ENCODE results near the gene RAD50. TPM values are rescaled to one million over a fixed set of nuclear protein-coding genes. Genes with fewer than 3 reads are reported as not detected.
A peak's percentile ranks its signal among the peaks of the same experiment; 100 is the strongest.

Gene RAD50
- total RNA-seq, 1 donor from 2014 or later: 33.1 TPM

GRCh38 chr5:132655821-132656773 is 99.3 kb downstream of the RAD50 start:
- peak; percentile 22 for ATAC-seq (ENCODE audit: poor library complexity)
- intact Hi-C loops (cut with DNase I): no loop called here
- DNase-seq: no peak

DNA sequence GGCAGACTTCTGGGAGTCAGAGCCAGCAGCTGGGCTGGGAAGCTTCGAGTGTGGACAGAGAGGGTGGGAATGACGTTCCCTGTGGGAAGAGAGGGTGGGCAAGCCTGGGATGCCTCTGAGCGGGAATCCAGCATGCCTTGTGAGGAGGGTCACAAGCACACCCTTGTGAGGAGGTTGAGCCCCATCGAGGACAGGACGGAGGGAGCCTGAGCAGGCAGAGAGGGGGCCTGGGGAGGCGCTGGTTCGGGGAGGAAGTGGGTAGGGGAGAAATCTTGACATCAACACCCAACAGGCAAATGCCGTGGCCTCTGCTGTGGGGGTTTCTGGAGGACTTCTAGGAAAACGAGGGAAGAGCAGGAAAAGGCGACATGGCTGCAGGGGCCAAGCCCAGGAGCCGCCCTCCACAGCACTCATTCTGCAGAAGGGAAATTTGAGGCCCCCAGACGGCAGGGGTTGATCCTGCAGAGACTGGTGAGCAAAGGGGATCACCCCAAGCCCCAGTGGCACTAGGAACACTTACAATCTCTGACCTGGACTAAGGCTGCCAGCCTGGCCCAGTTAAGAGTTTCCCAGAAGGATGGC is 100.1 kb downstream of the RAD50 start:
- intact Hi-C loops (cut with DNase I): no loop called here
- ATAC-seq (ENCODE audit: poor library complexity): no peak
- DNase-seq: no peak

GRCh38 chr5:132657676-132658380 is 101.1 kb downstream of the RAD50 start, which contains the start of gene IL13:
Gene IL13 (plus strand): TSS chr5:132658173. CDS start chr5:132658187, 14 bp downstream.
- intact Hi-C loops (cut with DNase I): no loop called here
- no peak for ATAC-seq (ENCODE audit: poor library complexity)

DNA sequence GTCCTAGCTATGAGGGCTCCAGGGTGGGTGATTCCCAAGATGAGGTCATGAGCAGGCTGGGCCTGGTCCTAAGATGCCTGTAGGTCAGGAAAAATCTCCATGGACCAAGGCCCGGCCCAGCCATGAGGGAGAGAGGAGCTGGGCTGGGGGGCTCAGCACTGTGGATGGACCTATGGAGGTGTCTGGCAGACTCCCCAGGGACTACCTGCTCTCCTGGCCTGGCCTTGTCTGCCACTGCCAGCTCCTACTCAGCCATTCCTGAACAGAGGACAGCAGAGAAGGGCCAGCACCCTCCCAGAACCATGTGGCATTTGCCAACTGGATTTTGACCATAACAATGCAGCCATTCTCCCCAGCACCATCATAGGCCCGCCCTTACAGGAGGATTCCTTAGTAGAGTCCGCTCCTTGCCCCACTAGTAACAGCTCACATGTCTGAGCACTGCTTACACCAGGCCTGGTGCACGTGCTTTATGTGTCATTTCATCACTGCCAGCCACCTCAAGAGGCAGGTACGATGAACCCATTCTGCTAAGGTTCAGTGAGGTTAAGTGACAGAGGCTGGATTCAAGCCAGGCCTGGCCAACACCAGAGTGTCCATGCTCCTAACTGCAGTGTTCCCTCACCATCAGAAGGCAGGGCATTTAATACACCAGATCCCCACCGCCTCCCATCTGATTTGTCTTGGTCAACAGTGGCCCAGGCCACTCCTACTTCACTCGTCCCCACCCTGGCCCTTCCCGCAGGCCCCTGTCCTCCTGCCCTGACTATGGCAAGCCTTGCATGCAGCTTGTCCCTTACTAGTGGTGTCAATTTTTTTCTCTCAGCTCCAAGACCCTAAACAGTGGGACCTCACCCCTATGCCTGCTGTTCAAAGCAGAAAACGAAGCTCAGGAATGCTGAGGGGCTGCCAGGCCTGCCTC is 101.9 kb downstream of the RAD50 start:
- ATAC-seq (ENCODE audit: poor library complexity) (no peak), DNase-seq (no peak)
- intact Hi-C loops (cut with DNase I): no loop called here

More at GRCh38 chr5:132657676-132658380, 101.1 kb downstream of the RAD50 start, which contains the start of gene IL13:
- no peak for DNase-seq

- DNase-seq (no peak), ATAC-seq (ENCODE audit: poor library complexity) (no peak)
- intact Hi-C loops (cut with DNase I): no loop called here
Observed at GRCh38 chr5:132659598-132660493, 103.1 kb downstream of the RAD50 start.

DNA sequence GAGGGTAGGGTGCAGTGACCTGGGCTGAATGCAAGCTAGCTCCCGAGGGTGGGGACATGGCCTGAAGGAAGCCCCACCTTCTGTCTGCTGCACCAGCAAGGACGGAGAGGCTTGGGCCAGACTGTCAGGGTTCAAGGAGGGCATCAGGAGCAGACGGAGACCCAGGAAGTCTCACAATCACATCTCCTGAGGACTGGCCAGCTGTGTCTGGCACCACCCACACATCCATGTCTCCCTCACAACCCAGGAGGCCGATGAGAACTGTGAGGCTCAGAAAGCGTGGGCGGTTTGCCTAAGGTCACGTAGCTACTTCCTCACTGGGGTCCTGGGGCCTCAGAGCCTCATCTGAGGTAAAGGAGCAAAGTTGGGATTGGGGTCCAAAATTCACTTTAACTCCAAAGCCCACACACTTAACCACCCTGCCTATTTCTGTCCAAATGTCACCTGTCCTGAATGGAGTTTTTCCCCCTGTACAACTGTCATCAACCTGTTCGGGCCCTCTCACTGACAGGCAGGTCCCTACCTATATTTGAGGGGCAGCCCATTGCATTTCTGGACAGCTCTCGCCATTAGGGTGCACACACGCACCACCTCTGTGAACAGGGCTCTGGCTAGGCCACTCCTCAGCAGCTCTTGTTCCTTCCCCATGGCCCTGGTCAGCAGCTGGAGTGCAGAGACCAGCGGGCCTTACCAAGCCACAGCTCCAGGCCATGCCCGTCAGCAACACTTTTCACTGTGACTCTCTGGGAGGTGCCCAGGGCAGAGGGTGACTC is 104.6 kb downstream of the RAD50 start:
- ATAC-seq (ENCODE audit: poor library complexity) (no peak), DNase-seq (no peak)
- intact Hi-C loops (cut with DNase I): no loop called here

DNA sequence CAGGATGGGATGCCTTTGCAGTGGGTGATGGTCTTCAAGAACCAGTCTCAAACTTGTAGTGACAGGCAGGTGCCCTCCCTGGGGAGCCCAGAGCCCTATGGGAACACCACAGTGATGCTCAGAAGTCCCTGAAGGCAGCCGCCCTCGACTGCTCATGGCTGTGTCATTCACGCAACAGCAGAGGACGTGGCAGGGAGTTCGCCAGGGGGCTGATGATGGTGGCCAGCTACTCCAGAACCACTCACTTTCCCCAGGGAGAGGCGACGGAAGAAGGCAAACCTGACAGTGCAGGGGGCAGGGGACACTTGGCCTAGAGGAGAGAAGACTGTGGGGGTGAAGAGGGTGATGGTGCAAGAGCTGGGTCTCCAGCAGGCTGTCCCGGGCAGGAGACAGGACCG is 105.2 kb downstream of the RAD50 start:
- no peak for DNase-seq
- intact Hi-C loops (cut with DNase I): no loop called here
- no peak for ATAC-seq (ENCODE audit: poor library complexity)

GRCh38 chr5:132662925-132663770 is 106.4 kb downstream of the RAD50 start:
- DNase-seq: no peak
- no peak for ATAC-seq (ENCODE audit: poor library complexity)
- intact Hi-C loops (cut with DNase I): no loop called here

DNA sequence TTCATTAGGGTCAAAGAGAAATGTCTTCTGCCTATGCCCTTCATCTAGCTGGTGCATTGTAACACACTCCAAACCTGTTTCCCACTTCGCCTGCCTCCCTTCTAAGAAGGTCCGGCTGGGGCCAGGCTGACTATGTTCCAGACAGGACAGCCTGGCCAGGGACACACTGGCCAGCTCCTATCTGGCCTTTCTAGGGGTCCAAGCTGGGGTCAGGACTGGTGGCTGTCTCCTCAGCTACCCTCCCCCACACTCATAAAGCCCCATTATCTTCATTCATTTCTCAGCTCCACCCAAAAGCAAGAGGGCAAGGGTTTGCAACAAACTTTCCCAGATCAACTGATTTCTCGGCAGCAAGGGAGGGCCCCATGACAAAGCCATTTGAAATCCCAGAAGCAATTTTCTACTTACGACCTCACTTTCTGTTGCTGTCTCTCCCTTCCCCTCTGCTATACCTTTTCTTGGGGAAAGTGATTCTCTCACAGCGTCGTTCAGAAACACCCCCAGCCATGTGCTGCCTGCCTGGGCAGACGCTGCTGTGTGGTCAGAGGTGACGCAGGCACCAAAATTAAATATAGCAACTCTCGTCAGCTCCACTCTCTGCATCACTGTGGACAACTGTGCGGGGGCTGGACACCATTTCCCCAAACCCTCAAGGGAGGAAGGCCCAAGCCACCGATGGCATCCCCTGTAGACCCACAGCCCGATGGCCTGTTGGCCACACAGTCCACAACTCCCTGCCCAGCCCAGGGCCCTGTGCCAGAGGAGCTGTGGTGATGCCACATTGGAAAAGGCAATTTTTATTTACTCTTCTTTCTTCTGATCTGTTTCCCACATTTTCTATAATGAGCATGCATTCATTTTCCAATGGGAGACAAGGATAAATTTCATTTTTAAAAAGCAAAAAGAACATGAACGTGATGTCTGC is 107.3 kb downstream of the RAD50 start:
- DNase-seq (no peak), ATAC-seq (ENCODE audit: poor library complexity) (no peak)
- intact Hi-C loops (cut with DNase I): no loop called here

DNA sequence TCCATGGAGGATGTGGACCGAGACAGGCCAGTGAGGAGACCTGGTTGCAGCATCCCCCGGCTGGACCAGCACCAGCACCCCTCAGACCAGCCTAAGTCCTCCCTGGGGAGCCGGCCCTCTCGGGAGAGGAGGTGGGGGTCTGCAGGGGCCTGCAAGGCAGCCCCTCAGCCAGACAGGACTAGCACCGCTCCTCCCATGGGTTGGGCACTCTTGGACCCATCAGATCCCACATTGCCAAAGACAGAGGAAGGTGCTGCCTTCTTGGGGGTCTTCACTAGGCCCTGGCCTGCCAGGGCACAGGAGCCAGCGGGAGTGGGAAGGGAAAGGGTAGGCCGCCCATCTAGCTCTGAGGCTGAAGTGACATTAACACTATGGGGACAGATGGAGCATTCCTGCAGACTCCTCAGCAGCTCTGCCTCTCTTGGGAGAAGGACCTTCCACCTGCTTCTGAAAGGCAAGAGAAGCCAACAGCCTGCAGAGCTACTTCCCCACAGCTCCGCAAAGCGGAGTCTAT is 108.0 kb downstream of the RAD50 start:
- DNase-seq (no peak), ATAC-seq (ENCODE audit: poor library complexity) (no peak)
- intact Hi-C loops (cut with DNase I): no loop called here

- ATAC-seq (ENCODE audit: poor library complexity) (no peak), DNase-seq (no peak)
- intact Hi-C loops (cut with DNase I): no loop called here
Observed at GRCh38 chr5:132665574-132666080, 108.8 kb downstream of the RAD50 start.

DNA sequence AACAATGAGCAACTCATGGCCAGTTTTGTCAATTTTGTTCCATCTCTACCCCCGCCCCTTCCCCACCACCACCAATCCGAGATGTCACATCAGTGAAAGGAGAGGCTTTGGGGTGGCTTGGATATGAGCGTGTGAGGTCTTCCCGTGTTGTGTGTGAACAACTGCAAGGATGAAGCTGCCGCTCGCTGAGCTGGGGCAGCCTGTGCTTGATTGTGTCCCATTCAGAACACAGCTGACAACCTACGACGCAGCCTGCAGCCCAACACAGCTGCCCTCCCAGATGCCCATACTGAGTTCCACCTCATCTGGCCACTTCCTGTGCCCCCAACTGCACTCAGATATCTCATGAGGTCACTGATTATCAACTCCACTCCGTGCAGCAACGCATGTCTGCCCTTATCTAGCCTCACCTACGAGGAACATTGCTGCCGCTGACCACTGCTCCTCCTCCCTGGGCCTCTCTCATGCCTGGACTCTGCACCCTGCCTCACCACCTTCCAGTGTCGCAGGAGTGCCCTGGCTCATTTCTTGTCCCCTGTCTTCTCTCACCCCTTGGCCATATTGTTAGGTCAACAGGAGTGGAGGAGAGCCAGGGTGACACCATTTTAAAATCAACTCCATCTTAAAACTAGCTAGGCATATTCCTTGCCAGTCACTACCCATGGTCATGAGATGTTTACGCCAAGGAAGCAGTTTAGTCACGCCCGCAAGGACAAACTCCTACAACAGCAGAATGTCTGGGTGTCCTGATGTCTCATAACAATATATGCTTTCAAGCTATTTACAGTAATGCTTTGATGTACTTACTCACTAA is 109.7 kb downstream of the RAD50 start:
- ATAC-seq (ENCODE audit: poor library complexity) (no peak), DNase-seq (no peak)
- intact Hi-C loops (cut with DNase I): no loop called here

DNA sequence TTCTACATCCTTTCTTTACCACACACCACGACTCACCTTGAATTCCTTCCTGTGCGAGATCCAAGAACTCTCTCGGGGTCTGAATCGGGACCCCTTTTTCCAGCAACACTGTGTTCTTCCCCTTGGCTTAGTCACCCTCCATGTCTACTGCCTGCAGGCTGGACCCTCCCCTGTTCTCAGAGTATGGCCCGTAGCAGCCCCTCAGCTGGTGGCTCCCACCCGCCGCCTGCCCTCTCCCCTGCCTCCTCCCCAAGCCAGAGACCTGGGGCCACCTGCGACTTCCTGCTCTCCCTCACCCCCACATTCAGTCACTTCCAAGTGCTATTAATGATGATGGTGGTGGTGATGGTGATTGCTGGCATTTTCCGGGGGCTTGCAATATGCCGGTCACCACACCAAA is 110.5 kb downstream of the RAD50 start:
- DNase-seq (no peak), ATAC-seq (ENCODE audit: poor library complexity) (no peak)
- intact Hi-C loops (cut with DNase I): no loop called here

Data from Right ventricle myocardium superior (tissue), 1 donor.